Effector memory CD4-positive, alpha-beta T cell (primary cell): ENCODE measurements around the gene OR10G2.

Experiments
- DNase-seq, 3 donors: peaks; one replicate each; pipeline ENCODE4 v3.0.0-alpha.2; 2020
- H3K27ac ChIP-seq: 2 replicates; pipeline ENCODE4 v1.7.0; 2013; ENCODE audit warnings: mild to moderate bottlenecking, low read length, moderate library complexity; ENCODE audit not compliant: insufficient read depth, poor library complexity, severe bottlenecking
- H3K27me3 ChIP-seq: replicated peaks from 2 replicates; pipeline ENCODE4 v1.7.0; 2013; ENCODE audit warnings: mild to moderate bottlenecking, low read length; ENCODE audit not compliant: insufficient read depth, control insufficient read depth, poor library complexity, severe bottlenecking
- H3K36me3 ChIP-seq: 2 replicates; pipeline ENCODE4 v1.7.0; 2013; ENCODE audit warnings: mild to moderate bottlenecking, low read length, moderate library complexity; ENCODE audit not compliant: control insufficient read depth, insufficient read depth
- H3K4me1 ChIP-seq: 2 replicates; pipeline ENCODE4 v1.7.0; 2013; ENCODE audit warnings: low read length, mild to moderate bottlenecking; ENCODE audit not compliant: control insufficient read depth, insufficient read depth, poor library complexity, severe bottlenecking
- H3K4me3 ChIP-seq: 2 replicates; pipeline ENCODE4 v1.7.0; 2013; ENCODE audit warnings: low read length, low read depth, mild to moderate bottlenecking; ENCODE audit not compliant: insufficient read depth, poor library complexity, severe bottlenecking
- H3K9me3 ChIP-seq: 2 replicates; pipeline ENCODE4 v1.7.0; 2013; ENCODE audit warnings: mild to moderate bottlenecking, low read length, moderate library complexity; ENCODE audit not compliant: control insufficient read depth
- total RNA-seq, 3 donors: gene quantifications; one replicate each; lab custom pipeline; 2026; lab: John Stamatoyannopoulos, UW

The OR10G2 gene
- 0 reads per million in 3 donors for total RNA-seq

DNA sequence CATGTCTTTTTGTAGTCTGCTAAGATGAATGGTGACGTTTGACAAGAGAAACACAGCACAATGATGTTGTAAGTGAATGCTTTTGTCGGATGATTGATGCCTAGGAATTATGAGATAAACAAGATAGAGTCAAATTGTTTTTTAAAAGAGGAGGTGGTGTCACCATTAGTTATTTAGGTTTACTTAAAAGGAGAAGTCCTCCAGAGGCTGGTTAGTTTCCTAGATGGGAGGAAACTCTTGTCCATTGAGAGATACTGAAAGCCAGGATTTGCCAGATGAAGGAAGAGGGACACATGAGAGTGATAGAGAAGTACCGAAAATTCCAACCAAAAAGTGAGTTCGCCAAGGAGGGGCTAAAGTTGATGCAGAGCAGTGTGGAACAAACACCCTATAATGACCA, at the start of gene OR10G2:
Gene OR10G2 (minus strand): TSS at position 101 of the 400 bp plus-strand sequence. CDS start 98 bp downstream, at position 3.
- Histone ChIP-seq H3K4me3 (no peak within 1 kb of the TSS), H3K9me3 (no peaks in the 10 kb centered on the region), H3K36me3 (no peaks in the 10 kb centered on the region), H3K27me3 (no peaks in the 10 kb centered on the region), H3K4me1 (no peaks in the 10 kb centered on the region), H3K27ac (no peak within 1 kb of the TSS)
- no peak for DNase-seq

DNA sequence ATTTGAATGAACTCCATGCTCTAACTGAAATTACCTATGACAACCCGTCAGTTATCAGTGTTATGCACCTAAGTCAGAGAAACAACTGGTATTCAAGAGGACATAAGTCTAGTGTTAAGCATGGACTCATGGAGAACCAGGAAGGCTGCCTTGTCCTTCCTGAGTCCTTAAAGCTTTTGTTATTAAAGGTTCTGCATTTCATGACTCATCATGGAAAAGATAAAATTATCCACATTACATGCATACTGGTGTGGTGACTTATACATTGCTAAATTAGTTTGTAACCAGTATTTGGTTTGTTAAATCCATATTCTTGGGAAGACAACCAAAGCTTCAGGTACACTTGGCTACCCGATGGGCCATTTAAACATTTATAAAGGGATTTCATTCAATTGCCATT, 45.3 kb upstream of the OR10G2 start:
- Histone ChIP-seq H3K36me3 (no peaks in the 10 kb centered on the region), H3K4me1 (no peaks in the 10 kb centered on the region), H3K4me3 (no peak overlapping the region), H3K27ac (no peak overlapping the region), H3K27me3 (peaks cover 5% of the 10 kb centered on the region), H3K9me3 (peaks cover 7% of the 10 kb centered on the region)
- no peak for DNase-seq

DNA sequence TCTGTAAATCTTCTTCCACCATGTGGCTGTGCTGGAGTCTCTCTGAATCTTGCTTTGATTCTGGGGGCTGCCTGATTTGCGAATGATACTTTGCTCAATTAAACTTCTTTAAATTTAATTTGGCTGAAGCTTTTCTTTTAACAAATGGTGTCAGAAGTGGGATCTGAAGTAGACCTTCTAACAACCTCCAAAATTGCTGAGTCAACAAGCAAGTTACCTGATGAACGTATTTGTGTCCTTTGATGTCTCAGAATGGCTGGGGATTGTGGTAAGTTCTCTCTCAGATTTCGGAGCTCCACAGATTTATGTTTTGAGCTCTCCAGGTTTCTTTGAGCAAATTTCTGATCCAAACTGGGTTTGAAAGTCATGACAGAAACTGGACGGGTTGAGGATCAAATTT, 40.8 kb upstream of the OR10G2 start:
- Histone ChIP-seq H3K36me3 (no peaks in the 10 kb centered on the region), H3K9me3 (peaks cover 8% of the 10 kb centered on the region), H3K27me3 (peaks cover 8% of the 10 kb centered on the region), H3K27ac (no peak overlapping the region), H3K4me1 (no peaks in the 10 kb centered on the region), H3K4me3 (no peak overlapping the region)
- no peak for DNase-seq

DNA sequence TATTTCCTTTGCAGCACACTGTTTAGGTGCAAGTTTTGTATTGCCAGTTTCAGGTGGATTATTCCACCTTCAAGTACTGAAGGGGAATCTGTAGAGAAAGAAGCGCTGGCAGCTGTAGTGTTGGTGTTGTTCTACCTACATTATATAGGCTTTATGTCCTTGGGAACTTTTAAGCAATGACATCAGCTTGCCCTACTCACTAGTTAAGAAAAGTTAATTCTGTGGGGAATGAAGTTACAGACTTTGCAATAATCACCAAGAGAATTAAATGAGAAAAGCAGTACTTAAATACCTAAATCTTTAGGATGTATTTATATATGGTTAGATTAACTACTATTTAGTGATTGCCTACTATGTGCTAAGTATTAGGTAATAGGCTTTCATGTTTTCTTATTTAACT, 39.0 kb upstream of the OR10G2 start, which contains the start of gene OR4E1:
Gene OR4E1 (minus strand): TSS at position 101 of the 400 bp plus-strand sequence. CDS start 2,883 bp downstream, outside the sequence.
- Histone ChIP-seq H3K9me3 (peaks cover 8% of the 10 kb centered on the region), H3K4me1 (no peaks in the 10 kb centered on the region), H3K27me3 (peaks cover 11% of the 10 kb centered on the region), H3K36me3 (no peaks in the 10 kb centered on the region), H3K27ac (no peak within 1 kb of the TSS), H3K4me3 (no peak within 1 kb of the TSS)
- no peak for DNase-seq

GRCh38 chr14:21672116-21672515, 37.4 kb upstream of the OR10G2 start:
- H3K4me1 ChIP-seq = no peaks in the 10 kb centered on the region
- no peak overlapping the region for H3K4me3 ChIP-seq
- no peak overlapping the region for H3K27ac ChIP-seq
- no peaks in the 10 kb centered on the region for H3K36me3 ChIP-seq
- H3K9me3 ChIP-seq = peaks cover 8% of the 10 kb centered on the region
- peaks cover 7% of the 10 kb centered on the region for H3K27me3 ChIP-seq
- DNase-seq = no peak

DNA sequence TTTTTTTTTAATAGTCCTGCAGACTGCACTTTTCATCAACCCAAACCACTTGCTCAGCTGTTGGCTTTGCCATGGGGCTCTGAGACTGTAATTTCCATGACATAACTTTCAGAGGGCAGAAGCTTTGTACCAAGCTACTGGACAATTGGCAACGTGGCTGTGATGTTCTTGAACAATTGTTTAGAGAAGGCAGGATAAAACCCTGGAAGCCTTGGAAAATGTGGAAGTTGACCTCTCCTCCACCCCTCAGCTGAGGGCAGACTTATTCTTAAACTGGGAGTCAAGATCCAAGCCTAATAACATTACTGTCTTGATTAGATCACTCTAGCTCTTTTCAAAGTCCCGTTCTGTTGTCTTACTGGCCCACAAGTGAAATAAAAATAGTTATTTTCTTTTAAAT, 36.6 kb upstream of the OR10G2 start:
- H3K9me3 ChIP-seq = peaks cover 8% of the 10 kb centered on the region
- H3K27me3 ChIP-seq = peaks cover 7% of the 10 kb centered on the region
- H3K36me3 ChIP-seq = no peaks in the 10 kb centered on the region
- no peaks in the 10 kb centered on the region for H3K4me1 ChIP-seq
- H3K27ac ChIP-seq = no peak overlapping the region
- H3K4me3 ChIP-seq = no peak overlapping the region
- DNase-seq = no peak

- Histone ChIP-seq H3K4me3 (no peak overlapping the region), H3K9me3 (no peaks in the 10 kb centered on the region), H3K27me3 (peaks cover 7% of the 10 kb centered on the region), H3K27ac (no peak overlapping the region), H3K36me3 (no peaks in the 10 kb centered on the region), H3K4me1 (no peaks in the 10 kb centered on the region)
- DNase-seq = no peak
These were observed 34.5 kb upstream of the OR10G2 start for GRCh38 chr14:21669284-21669683.

GRCh38 chr14:21668377-21668776, 33.6 kb upstream of the OR10G2 start:
- no peak overlapping the region for H3K27ac ChIP-seq
- DNase-seq = no peak
- H3K36me3 ChIP-seq = no peaks in the 10 kb centered on the region
- H3K4me1 ChIP-seq = no peaks in the 10 kb centered on the region
- H3K4me3 ChIP-seq = no peak overlapping the region
- no peaks in the 10 kb centered on the region for H3K9me3 ChIP-seq
- H3K27me3 ChIP-seq = peaks cover 7% of the 10 kb centered on the region

GRCh38 chr14:21656980-21657379, 22.2 kb upstream of the OR10G2 start:
- Histone ChIP-seq H3K4me1 (no peaks in the 10 kb centered on the region), H3K27ac (no peak overlapping the region), H3K4me3 (no peak overlapping the region), H3K9me3 (no peaks in the 10 kb centered on the region), H3K36me3 (no peaks in the 10 kb centered on the region), H3K27me3 (no peaks in the 10 kb centered on the region)
- DNase-seq = no peak

DNA sequence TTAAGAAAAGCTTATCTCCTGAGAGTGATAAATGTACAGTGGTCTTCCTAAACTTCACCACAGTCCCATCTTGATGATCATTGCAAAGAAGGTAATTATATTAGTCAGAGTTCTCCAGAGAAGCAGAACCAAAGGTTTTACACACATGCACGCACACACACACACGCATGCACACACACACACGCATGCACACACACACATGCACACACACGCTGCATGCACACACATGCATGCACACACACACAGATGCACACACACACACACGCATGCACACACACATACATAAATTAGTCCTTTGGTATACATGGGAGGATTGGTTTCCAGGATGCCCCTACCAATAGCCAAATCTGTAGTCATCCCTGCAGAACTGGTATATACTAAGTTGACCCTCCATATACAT, 19.5 kb upstream of the OR10G2 start:
- Histone ChIP-seq H3K36me3 (no peaks in the 10 kb centered on the region), H3K4me1 (no peaks in the 10 kb centered on the region), H3K27ac (no peak overlapping the region), H3K27me3 (no peaks in the 10 kb centered on the region), H3K4me3 (no peak overlapping the region), H3K9me3 (no peaks in the 10 kb centered on the region)
- no peak for DNase-seq
